GM15510 (cell line): Measurements from ENCODE around the gene LAPTM5.

ENCODE experiments used
- POLR2A ChIP-seq: IDR thresholded peaks from 3 replicates; pipeline ENCODE4 v1.6.1; 2011; ENCODE audit warnings: borderline replicate concordance; ENCODE audit not compliant: insufficient read length; ENCODE audit errors: extremely low read depth

LAPTM5 gene

GRCh38 chr1:30746212-30747032, 11.2 kb downstream of the LAPTM5 start:
- TF ChIP-seq POLR2A, result no peak

- peak; percentile 20 for TF ChIP-seq POLR2A
Observed at GRCh38 chr1:30745834-30746208, 11.8 kb downstream of the LAPTM5 start.

- TF ChIP-seq POLR2A, result no peak
Observed at GRCh38 chr1:30745156-30745833, 12.3 kb downstream of the LAPTM5 start.

GRCh38 chr1:30744060-30744756, 13.4 kb downstream of the LAPTM5 start:
- TF ChIP-seq POLR2A, result peak; percentile 36

- no peak for TF ChIP-seq POLR2A
Observed at GRCh38 chr1:30743584-30744059, 14.0 kb downstream of the LAPTM5 start.

GRCh38 chr1:30742963-30743559, 14.5 kb downstream of the LAPTM5 start:
- TF ChIP-seq POLR2A, result no peak

- no peak for TF ChIP-seq POLR2A
Observed at GRCh38 chr1:30742300-30742962, 15.1 kb downstream of the LAPTM5 start.

GRCh38 chr1:30741239-30741894, 16.2 kb downstream of the LAPTM5 start:
- no peak for TF ChIP-seq POLR2A

GRCh38 chr1:30740251-30741238, 17.0 kb downstream of the LAPTM5 start:
- TF ChIP-seq POLR2A, result peak; percentile 20

- no peak for TF ChIP-seq POLR2A
Observed at GRCh38 chr1:30739601-30740000, 18.0 kb downstream of the LAPTM5 start.

- peak; percentile 14 for TF ChIP-seq POLR2A
Observed at GRCh38 chr1:30738715-30739559, 18.6 kb downstream of the LAPTM5 start.
